DMS53 (cell line): Measurements from ENCODE around the gene TRAK1.

Experiments
- DNase-seq: peaks from one replicate; lab custom pipeline; 2025; lab: John Stamatoyannopoulos, UW

TRAK1 gene

GRCh38 chr3:42209917-42210316 lies 118.8 kb downstream of the TRAK1 start:
- DNase-seq: no peak

- DNase-seq: no peak
These were observed 119.6 kb downstream of the TRAK1 start for GRCh38 chr3:42210726-42211125.

- no peak for DNase-seq
These were observed 122.3 kb downstream of the TRAK1 start for GRCh38 chr3:42213417-42213816.

GRCh38 chr3:42214064-42214463 lies 122.9 kb downstream of the TRAK1 start:
- peak; percentile 18 for DNase-seq

- DNase-seq: no peak
These were observed 123.6 kb downstream of the TRAK1 start for GRCh38 chr3:42214565-42215283.

- no peak for DNase-seq
These were observed 125.1 kb downstream of the TRAK1 start for GRCh38 chr3:42216302-42216701.

- no peak for DNase-seq
These were observed 125.8 kb downstream of the TRAK1 start for GRCh38 chr3:42216931-42217333.

GRCh38 chr3:42220436-42221121 lies 129.4 kb downstream of the TRAK1 start:
- no peak for DNase-seq

- no peak for DNase-seq
These were observed 132.0 kb downstream of the TRAK1 start for GRCh38 chr3:42222942-42223693.

- DNase-seq: no peak
These were observed 133.0 kb downstream of the TRAK1 start for GRCh38 chr3:42224178-42224577.

- no peak for DNase-seq
These were observed 133.7 kb downstream of the TRAK1 start for GRCh38 chr3:42224658-42225421.

GRCh38 chr3:42225486-42226363 lies 134.6 kb downstream of the TRAK1 start:
- DNase-seq: no peak

- no peak for DNase-seq
These were observed 135.6 kb downstream of the TRAK1 start for GRCh38 chr3:42226470-42227425.

- DNase-seq: peak; percentile 0
These were observed 137.6 kb downstream of the TRAK1 start for GRCh38 chr3:42228796-42229195.

GRCh38 chr3:42229266-42229941 lies 138.2 kb downstream of the TRAK1 start:
- DNase-seq: no peak

GRCh38 chr3:42229942-42230688 lies 139.0 kb downstream of the TRAK1 start:
- peak; percentile 50 for DNase-seq

GRCh38 chr3:42230860-42231259 lies 139.7 kb downstream of the TRAK1 start:
- no peak for DNase-seq

GRCh38 chr3:42235532-42235931 lies 144.4 kb downstream of the TRAK1 start:
- no peak for DNase-seq

- no peak for DNase-seq
These were observed 145.5 kb downstream of the TRAK1 start for GRCh38 chr3:42236611-42237010.
